HL-60 (cell line): ENCODE measurements around the gene CCDC181.

ENCODE experiments used
- GABPA ChIP-seq: IDR thresholded peaks from 2 replicates; pipeline ENCODE4 v1.6.1; 2012; ENCODE audit warnings: low read depth
- POLR2AphosphoS5 ChIP-seq: IDR thresholded peaks from 2 replicates; pipeline ENCODE4 v1.6.1; 2012; ENCODE audit warnings: low read depth
- SPI1 ChIP-seq: IDR thresholded peaks from 2 replicates; pipeline ENCODE4 v1.6.1; 2012; ENCODE audit warnings: low read depth, mild to moderate bottlenecking, borderline replicate concordance
- TF ChIP-seq, protein P1 (sequence below): IDR thresholded peaks from one replicate; pipeline ENCODE4 v1.5.1; 2011; ENCODE audit warnings: low read length, control low read depth, inconsistent platforms; ENCODE audit not compliant: insufficient read depth

DNA sequence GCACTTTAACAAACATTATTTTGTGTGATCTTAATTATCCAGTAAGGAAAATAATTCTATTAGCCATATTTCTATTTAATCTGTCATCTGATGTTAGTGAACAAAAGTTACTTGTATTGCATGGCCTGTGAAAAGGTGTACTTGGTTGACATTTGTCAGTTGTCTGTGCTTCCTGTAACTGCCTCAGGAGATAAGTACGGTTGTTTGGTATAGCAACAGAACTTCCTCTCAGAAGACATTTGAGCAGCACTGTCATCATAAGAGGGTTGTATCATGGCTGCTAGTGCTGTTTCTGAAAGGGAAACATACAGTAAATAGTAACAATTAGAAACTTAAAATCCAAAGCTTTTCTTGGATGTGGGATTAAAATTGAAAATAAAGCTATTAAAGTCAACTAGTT lies 55.9 kb downstream of the CCDC181 start:
- TF ChIP-seq, protein P1, sequence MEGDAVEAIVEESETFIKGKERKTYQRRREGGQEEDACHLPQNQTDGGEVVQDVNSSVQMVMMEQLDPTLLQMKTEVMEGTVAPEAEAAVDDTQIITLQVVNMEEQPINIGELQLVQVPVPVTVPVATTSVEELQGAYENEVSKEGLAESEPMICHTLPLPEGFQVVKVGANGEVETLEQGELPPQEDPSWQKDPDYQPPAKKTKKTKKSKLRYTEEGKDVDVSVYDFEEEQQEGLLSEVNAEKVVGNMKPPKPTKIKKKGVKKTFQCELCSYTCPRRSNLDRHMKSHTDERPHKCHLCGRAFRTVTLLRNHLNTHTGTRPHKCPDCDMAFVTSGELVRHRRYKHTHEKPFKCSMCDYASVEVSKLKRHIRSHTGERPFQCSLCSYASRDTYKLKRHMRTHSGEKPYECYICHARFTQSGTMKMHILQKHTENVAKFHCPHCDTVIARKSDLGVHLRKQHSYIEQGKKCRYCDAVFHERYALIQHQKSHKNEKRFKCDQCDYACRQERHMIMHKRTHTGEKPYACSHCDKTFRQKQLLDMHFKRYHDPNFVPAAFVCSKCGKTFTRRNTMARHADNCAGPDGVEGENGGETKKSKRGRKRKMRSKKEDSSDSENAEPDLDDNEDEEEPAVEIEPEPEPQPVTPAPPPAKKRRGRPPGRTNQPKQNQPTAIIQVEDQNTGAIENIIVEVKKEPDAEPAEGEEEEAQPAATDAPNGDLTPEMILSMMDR = no peak
- TF ChIP-seq POLR2AphosphoS5 (no peak), SPI1 (peak; percentile 67; the same call in 1 of the 2 replicates), GABPA (no peak)
